Pancreas (tissue), 10 donors: ENCODE data around the gene PRRX2. TPM values are rescaled to one million over a fixed set of nuclear protein-coding genes. Genes with fewer than 3 reads are reported as not detected.

Experiments used
- ATAC-seq, 4 donors: fragments of 200-7000 bp; cut with Tn5 transposase; one replicate each; pipeline versions ENCODE4 v1.8.0 to v1.9.1; 2020; ENCODE audit warnings: mild to moderate bottlenecking in 4 of 4, moderate library complexity in 4 of 4
- DNase-seq, 6 donors: peaks; one replicate each; pipeline ENCODE4 v3.0.0-alpha.2; 2020
- FAIRE-seq: peaks from 2 replicates; lab custom pipeline; 2012; peaks lifted over from hg19 to GRCh38; lab: Jason Lieb, UNC
- H3K27ac ChIP-seq, 4 donors: fragments of 200-600 bp; sonication (generic); 1 replicate in 3 of 4; 2 replicates in 1 of 4; pipeline versions ENCODE4 v1.5.0 to v1.8.0; 2020
- H3K27me3 ChIP-seq, 4 donors: fragments of 200-600 bp; one replicate each; pipeline ENCODE4 v1.8.0; 2021
- H3K36me3 ChIP-seq, 3 donors: fragments of 200-600 bp; sonication (generic) in 1 of 3; one replicate each; pipeline versions ENCODE4 v1.5.0 to v1.8.0; 2020 to 2021
- H3K4me1 ChIP-seq, 3 donors: fragments of 200-600 bp; one replicate each; pipeline ENCODE4 v1.8.0; 2021
- H3K4me3 ChIP-seq, 4 donors: fragments of 200-600 bp; sonication (generic) in 2 of 4; one replicate each; pipeline versions ENCODE4 v1.5.0 to v1.8.0; 2020 to 2021
- H3K9me3 ChIP-seq, 4 donors: fragments of 200-600 bp; one replicate each; pipeline ENCODE4 v1.8.0; 2021
- WGBS, 2 donors: extraction: QIAGEN DNeasy Blood & Tissue Kit; methylation state at CpG; one replicate each; pipeline ENCODE4 v1.1.7; 2013; 5-methylcytosine and 5-hydroxymethylcytosine counted together
- intact Hi-C, 3 donors: fragments of 100-400 bp; cut with DNase I; formaldehyde crosslinking; loops; one replicate each; pipeline versions ENCODE4 v1.11.1 to v1.14.2; 2022
- polyA plus RNA-seq, 2 donors: library from polyadenylated mRNA; stranded (reverse); fragments of 200-250 nt; gene quantifications; one replicate each; pipeline ENCODE4 v1.2.3, GENCODE V29; 2013
- total RNA-seq, 6 donors: library from RNA; stranded (reverse); fragmentation: NEBNext Ultra II Directional in 4 of 6; extraction: Animal tissue kit (Norgen Biotek cat#: 25700) in 4 of 6; gene quantifications; one replicate each; pipeline versions ENCODE4 v1.2.1 to v1.2.4, GENCODE V29; 2021 to 2023
- TF ChIP-seq, protein P1 (sequence below), 4 donors: fragments of 200-600 bp; sonication (generic) in 3 of 4; IDR thresholded peaks; one replicate each; pipeline versions ENCODE4 v1.5.0 to v1.8.0; 2021; ENCODE audit warnings: antibody characterized with exemption in 4 of 4
- donor health status: healthy with polysubstance abuse.
- donor health status: DM: no; HTN: no; CAD: no; lungs with moderate emphysema.
- donor health status: DM: no; HTN: no; CAD: no.
- donor health status: control.
- donor health status: control.
- donor health status: Bipolar disorder and iron deficiency.
- donor health status: DM: yes; HTN: yes; CAD: no.
- donor health status: DM: no; HTN: no; CAD: no.
- donor health status: DM: no; HTN: no; CAD: no.
- donor health status: DM: yes; HTN: yes; CAD: no.

Gene PRRX2
- total and polyA plus RNA-seq, 8 donors, result 0.16 to 2.0 (median 0.64) TPM; not detected in 1

DNA sequence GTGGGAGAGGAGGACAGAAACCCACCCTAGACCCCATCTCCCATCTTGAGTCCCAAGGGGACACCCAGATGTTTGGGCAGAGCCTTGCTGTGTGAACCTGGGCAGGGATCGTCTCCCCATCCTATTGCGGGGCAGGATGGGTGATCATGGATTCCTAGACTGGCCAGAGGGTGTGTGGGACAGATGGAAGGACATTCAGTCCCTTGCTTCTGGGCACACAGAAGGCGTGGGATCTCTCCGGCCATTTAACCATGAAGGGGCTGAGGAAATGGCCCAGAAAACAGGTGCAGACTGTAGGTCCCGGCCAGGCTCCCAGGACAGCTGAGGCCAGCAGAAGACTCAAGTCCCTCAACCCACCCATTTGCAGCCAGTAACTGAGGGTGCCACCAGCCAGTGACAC, 57.5 kb downstream of the PRRX2 start:
- no peak for FAIRE-seq
- no peaks in the 10 kb centered on the region for H3K36me3 ChIP-seq
- no peak for DNase-seq
- 80 to 92% methylated on average over 5 of the region's 5 CpGs for WGBS, 2 donors
- intact Hi-C loops, result no loop called here
- H3K27ac ChIP-seq, result no peak overlapping the region
- H3K4me3 ChIP-seq, result no peak overlapping the region
- no peaks in the 10 kb centered on the region for H3K27me3 ChIP-seq
- no peak for ATAC-seq
- no peaks in the 10 kb centered on the region for H3K4me1 ChIP-seq
- TF ChIP-seq, protein P1, sequence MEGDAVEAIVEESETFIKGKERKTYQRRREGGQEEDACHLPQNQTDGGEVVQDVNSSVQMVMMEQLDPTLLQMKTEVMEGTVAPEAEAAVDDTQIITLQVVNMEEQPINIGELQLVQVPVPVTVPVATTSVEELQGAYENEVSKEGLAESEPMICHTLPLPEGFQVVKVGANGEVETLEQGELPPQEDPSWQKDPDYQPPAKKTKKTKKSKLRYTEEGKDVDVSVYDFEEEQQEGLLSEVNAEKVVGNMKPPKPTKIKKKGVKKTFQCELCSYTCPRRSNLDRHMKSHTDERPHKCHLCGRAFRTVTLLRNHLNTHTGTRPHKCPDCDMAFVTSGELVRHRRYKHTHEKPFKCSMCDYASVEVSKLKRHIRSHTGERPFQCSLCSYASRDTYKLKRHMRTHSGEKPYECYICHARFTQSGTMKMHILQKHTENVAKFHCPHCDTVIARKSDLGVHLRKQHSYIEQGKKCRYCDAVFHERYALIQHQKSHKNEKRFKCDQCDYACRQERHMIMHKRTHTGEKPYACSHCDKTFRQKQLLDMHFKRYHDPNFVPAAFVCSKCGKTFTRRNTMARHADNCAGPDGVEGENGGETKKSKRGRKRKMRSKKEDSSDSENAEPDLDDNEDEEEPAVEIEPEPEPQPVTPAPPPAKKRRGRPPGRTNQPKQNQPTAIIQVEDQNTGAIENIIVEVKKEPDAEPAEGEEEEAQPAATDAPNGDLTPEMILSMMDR (IDR thresholded peaks at IDR 0.05), result no peak
- H3K9me3 ChIP-seq, result no peaks in the 10 kb centered on the region

DNA sequence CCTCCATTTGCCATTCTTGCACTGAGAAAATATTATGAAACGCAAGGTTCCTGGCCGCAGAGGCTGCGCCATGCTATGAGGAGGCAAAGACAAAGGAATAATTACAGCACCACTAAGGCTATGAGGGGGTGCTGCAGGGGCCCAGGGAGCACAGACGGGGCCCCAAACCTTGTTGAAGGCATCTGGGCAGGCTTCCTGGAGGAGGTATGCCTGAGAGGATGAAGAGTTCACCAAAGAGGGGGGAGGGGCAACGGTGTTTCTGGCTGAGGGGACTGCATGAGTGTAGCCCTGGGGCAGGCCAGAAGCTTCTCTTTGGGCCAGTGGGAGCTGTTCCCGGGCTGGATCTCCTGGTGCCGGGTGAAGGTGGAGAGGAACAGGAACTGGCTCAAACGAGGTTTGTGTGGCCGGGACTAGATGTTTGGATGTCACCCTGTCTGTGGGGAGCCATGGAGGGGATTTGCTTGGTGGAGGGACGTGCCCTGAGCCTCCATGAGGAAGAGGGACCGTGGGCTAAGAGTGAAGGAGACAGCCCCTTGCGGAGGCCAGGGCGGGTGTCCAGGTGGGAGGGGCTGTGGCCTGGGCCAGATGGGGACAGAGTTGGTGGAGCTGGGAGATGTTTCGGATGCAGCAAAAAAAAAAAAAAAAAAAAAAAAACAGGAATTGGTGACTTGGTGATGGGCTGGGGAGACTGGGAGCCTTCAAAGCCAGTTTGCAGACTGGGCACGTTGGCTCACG, 59.2 kb downstream of the PRRX2 start:
- Histone ChIP-seq H3K4me3 (no peak overlapping the region), H3K4me1 (no peaks in the 10 kb centered on the region), H3K36me3 (no peaks in the 10 kb centered on the region), H3K27me3 (no peaks in the 10 kb centered on the region), H3K9me3 (no peaks in the 10 kb centered on the region), H3K27ac (no peak overlapping the region)
- WGBS, 2 donors, result 75 to 79% methylated on average over 16 of the region's 16 CpGs
- no peak for ATAC-seq
- TF ChIP-seq, protein P1 (IDR thresholded peaks at IDR 0.05), result no peak
- FAIRE-seq, result no peak
- intact Hi-C loops, result no loop called here
- DNase-seq, result no peak

DNA sequence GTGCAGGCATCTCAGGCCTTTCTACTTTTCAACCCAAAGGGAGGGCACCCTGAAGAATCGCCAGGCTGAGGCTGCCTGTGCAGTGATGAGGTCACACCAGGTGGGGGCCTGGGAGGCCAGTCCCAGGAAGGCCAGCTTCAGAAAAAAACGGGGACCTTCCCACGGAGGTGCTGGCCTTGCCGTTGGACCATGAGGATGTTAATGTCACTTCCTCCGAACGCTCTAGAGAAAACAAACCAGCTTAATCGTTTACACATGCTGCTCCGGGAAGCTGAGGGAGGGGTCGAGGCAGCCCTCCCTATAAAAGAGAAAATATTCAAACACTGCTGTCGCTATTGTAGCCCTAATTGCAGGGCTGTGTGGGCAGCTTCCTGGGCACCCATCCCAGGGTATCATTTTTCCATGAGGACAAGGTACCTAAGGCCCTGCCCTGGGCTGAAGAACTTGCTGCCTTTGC, 60.4 kb downstream of the PRRX2 start:
- TF ChIP-seq, protein P1 (IDR thresholded peaks at IDR 0.05), result no peak
- Histone ChIP-seq H3K4me3 (no peak overlapping the region), H3K4me1 (no peaks in the 10 kb centered on the region), H3K27ac (no peak overlapping the region), H3K36me3 (no peaks in the 10 kb centered on the region), H3K27me3 (no peaks in the 10 kb centered on the region), H3K9me3 (no peaks in the 10 kb centered on the region)
- no peak for DNase-seq
- FAIRE-seq, result no peak
- no peak for ATAC-seq
- 27 to 29% methylated on average over 10 of the region's 10 CpGs for WGBS, 2 donors
- intact Hi-C loops, result no loop called here

DNA sequence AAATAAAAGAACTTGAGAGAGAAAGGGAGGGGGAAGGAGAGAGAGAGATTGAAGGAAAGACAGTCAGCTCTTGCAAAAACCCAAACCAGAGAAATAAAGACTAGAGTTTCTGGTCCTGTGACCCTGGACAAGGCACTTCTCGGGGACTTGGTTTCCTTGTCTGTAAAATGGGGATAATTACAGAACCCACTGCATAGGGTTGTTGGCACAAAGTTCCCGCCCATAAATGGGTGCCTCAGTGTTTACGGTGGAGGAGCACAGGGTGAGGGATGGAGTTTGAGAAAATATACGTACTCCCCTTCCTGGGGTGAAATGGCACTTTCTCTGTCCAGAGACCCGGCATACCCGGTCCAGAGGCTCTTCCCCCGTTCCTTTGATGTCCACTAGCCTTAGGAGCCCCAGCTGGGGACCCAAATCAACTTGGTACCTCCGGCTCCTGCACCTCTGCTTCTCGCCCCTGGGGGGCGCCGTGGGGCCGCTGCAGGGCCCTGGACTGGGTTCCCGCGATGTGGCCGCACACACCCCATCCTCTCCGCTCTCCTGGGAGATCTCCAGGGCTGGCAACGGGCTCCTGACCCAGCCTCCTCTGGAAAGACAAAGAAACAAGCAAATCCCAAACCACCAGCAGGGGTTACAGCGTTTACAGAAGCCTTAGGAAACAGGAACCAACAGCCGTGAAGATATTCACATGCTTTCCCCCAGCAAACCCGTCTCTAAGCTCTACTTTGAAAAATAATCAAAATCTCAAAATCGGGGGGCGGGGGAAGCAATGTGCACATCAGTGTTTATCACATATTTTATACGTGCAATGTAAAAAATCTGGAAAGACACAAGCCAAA, 61.1 kb downstream of the PRRX2 start:
- 17 to 18% methylated on average over 23 of the region's 23 CpGs for WGBS, 2 donors
- ATAC-seq (peak; percentile 76 to 98 (median 94)), DNase-seq (peak in 4 of 6 donors; percentile 31 to 81 (median 64)), FAIRE-seq (no peak)
- no peaks in the 10 kb centered on the region for H3K9me3 ChIP-seq
- no peaks in the 10 kb centered on the region for H3K4me1 ChIP-seq
- no peaks in the 10 kb centered on the region for H3K27me3 ChIP-seq
- no peak overlapping the region for H3K27ac ChIP-seq
- no peaks in the 10 kb centered on the region for H3K36me3 ChIP-seq
- no peak overlapping the region for H3K4me3 ChIP-seq
- TF ChIP-seq, protein P1 (IDR thresholded peaks at IDR 0.05), result peak; percentile 70 to 81 (median 76)
- intact Hi-C loops, result no loop called here
